HTR-8/SVneo (cell line): Measurements from ENCODE around the gene BICC1.

Source experiments
- DNase-seq: peaks from one replicate; pipeline ENCODE4 v3.0.0; 2011; ENCODE audit warnings: low spot score, mixed read lengths; ENCODE audit not compliant: insufficient read length
- FAIRE-seq: peaks from 2 replicates; lab custom pipeline; 2011; peaks lifted over from hg19 to GRCh38; lab: Jason Lieb, UNC

Gene BICC1

GRCh38 chr10:58867683-58868082, 355.0 kb downstream of the BICC1 start:
- DNase-seq (no peak), FAIRE-seq (no peak)

GRCh38 chr10:58868736-58869435, 356.2 kb downstream of the BICC1 start:
- DNase-seq (no peak), FAIRE-seq (no peak)

GRCh38 chr10:58870070-58870469, 357.4 kb downstream of the BICC1 start:
- FAIRE-seq (no peak), DNase-seq (no peak)

GRCh38 chr10:58873161-58873560, 360.5 kb downstream of the BICC1 start:
- FAIRE-seq (no peak), DNase-seq (no peak)
